IMR-90 (cell line): Measurements from ENCODE around the gene DNAJC5.

Experiments used
- BHLHE40 ChIP-seq: fragments of 150-350 bp; IDR thresholded peaks from 2 replicates; pipeline ENCODE4 v1.6.1; 2016; ENCODE audit warnings: mild to moderate bottlenecking, low read depth, low read length
- CHD1 ChIP-seq: IDR thresholded peaks from 2 replicates; pipeline ENCODE4 v1.6.1; 2012; ENCODE audit warnings: low read depth, low read length, improper control_type of control experiment
- CTCF ChIP-seq: conservative IDR thresholded peaks from 2 replicates; pipeline ENCODE4 v1.5.1; 2012; ENCODE audit warnings: mild to moderate bottlenecking, low read depth, low read length, improper control_type of control experiment
- ELK1 ChIP-seq: fragments of 150-350 bp; IDR thresholded peaks from 2 replicates; pipeline ENCODE4 v1.6.1; 2016; ENCODE audit warnings: low read depth, mild to moderate bottlenecking, low read length, moderate library complexity, borderline replicate concordance
- FOS ChIP-seq: fragments of 150-350 bp; IDR thresholded peaks from 2 replicates; pipeline ENCODE4 v1.6.1; 2016; ENCODE audit warnings: low read depth, low read length
- MAFK ChIP-seq: IDR thresholded peaks from 2 replicates; pipeline ENCODE4 v1.6.1; 2012; ENCODE audit warnings: low read depth, low read length, improper control_type of control experiment
- MAZ ChIP-seq: IDR thresholded peaks from 2 replicates; pipeline ENCODE4 v1.6.1; 2012; ENCODE audit warnings: low read depth, mild to moderate bottlenecking, low read length, improper control_type of control experiment, moderate library complexity, borderline replicate concordance
- MXI1 ChIP-seq: IDR thresholded peaks from 2 replicates; pipeline ENCODE4 v1.6.1; 2012; ENCODE audit warnings: low read depth, mild to moderate bottlenecking, low read length, moderate library complexity, borderline replicate concordance
- NFE2L2 ChIP-seq: fragments of 150-350 bp; IDR thresholded peaks from 2 replicates; pipeline ENCODE4 v1.6.1; 2016; ENCODE audit warnings: low read depth, mild to moderate bottlenecking, low read length
- POLR2A ChIP-seq: IDR thresholded peaks from 2 replicates; pipeline ENCODE4 v1.6.1; 2012; ENCODE audit warnings: mild to moderate bottlenecking, low read depth, low read length
- RAD21 ChIP-seq: IDR thresholded peaks from 2 replicates; pipeline ENCODE4 v1.6.1; 2012; ENCODE audit warnings: low read length, improper control_type of control experiment
- RCOR1 ChIP-seq: IDR thresholded peaks from 2 replicates; pipeline ENCODE4 v1.6.1; 2012; ENCODE audit warnings: mild to moderate bottlenecking, low read length, improper control_type of control experiment; ENCODE audit not compliant: insufficient replicate concordance
- RFX5 ChIP-seq: IDR thresholded peaks from 2 replicates; pipeline ENCODE4 v1.8.0; 2012; ENCODE audit warnings: low read depth, mild to moderate bottlenecking, low read length, moderate library complexity
- USF2 ChIP-seq: fragments of 150-350 bp; IDR thresholded peaks from 2 replicates; pipeline ENCODE4 v1.6.1; 2017; ENCODE audit warnings: mild to moderate bottlenecking, antibody characterized with exemption, low read length, low read depth

GRCh38 chr20:63889241-63890200 lies 5.4 kb upstream of the DNAJC5 start:
- TF ChIP-seq POLR2A: no peak
- no peak for TF ChIP-seq CTCF
- TF ChIP-seq ELK1: no peak
- TF ChIP-seq RAD21: no peak
- no peak for TF ChIP-seq USF2
- no peak for TF ChIP-seq MXI1
- no peak for TF ChIP-seq CHD1
- no peak for TF ChIP-seq MAZ
- no peak for TF ChIP-seq BHLHE40
- no peak for TF ChIP-seq FOS
- TF ChIP-seq MAFK: no peak
- TF ChIP-seq RCOR1: no peak
- TF ChIP-seq RFX5: no peak
- TF ChIP-seq NFE2L2: no peak
